GM12878 (cell line): ENCODE measurements around the gene TMEM59. TPM values are rescaled to one million over a fixed set of nuclear protein-coding genes. Genes with fewer than 3 reads are reported as not detected.

ENCODE experiments used
- ATAC-seq: fragments of 200-7000 bp; cut with Tn5 transposase; 3 replicates; pipeline ENCODE4 v1.9.1; 2020; ENCODE audit warnings: mild to moderate bottlenecking, moderate library complexity
- BruUV-seq: library from RNA; stranded (reverse); fragments of 400-500 nt; replicated peaks from 2 replicates; lab custom pipeline; 2021; lab: Mats Ljungman, UMichigan
- CTCF ChIA-PET: fragments of 300-600 bp; sonication (Branson Sonifier 250); formaldehyde crosslinking; extraction: SDS; loops from one replicate; lab custom pipeline; 2021; ENCODE audit warnings: inconsistent platforms; lab: Yijun Ruan, JAX
- POLR2A ChIA-PET: fragments of 350-600 bp; formaldehyde crosslinking; extraction: SDS; loops from one replicate; lab custom pipeline; 2021; ENCODE audit warnings: inconsistent platforms; lab: Charles Lee
- RAD21 ChIA-PET: fragments of 300-600 bp; sonication (Branson Sonifier 250); formaldehyde crosslinking; loops from one replicate; lab custom pipeline; 2023; ENCODE audit warnings: antibody characterized with exemption; ENCODE audit not compliant: unreplicated experiment; lab: Charles Lee
- SMC1A ChIA-PET: fragments of 300-600 bp; sonication (Branson Sonifier 250); formaldehyde crosslinking; loops from one replicate; lab custom pipeline; 2023; ENCODE audit not compliant: unreplicated experiment, uncharacterized antibody; lab: Charles Lee
- DNase-seq: peaks from one replicate; pipeline ENCODE4 v3.0.0-alpha.2; 2011; ENCODE audit warnings: low read depth, low spot score
- FAIRE-seq: peaks from 3 replicates; lab custom pipeline; 2011; peaks lifted over from hg19 to GRCh38; lab: Jason Lieb, UNC
- H2AFZ ChIP-seq: 2 replicates; pipeline ENCODE4 v1.6.0; 2011; ENCODE audit warnings: low read depth, low read length, control low read depth; ENCODE audit not compliant: control insufficient read depth
- H3K27ac ChIP-seq: 2 replicates; pipeline ENCODE4 v1.5.1; 2011; ENCODE audit warnings: control low read depth; ENCODE audit not compliant: control insufficient read depth, insufficient read depth
- H3K27me3 ChIP-seq, 2 experiments: replicated peaks in 1 of 2; 2 replicates each; pipeline versions ENCODE4 v1.6.0 to v1.6.1; 2011; ENCODE audit warnings: low read length in 1 of 2; ENCODE audit not compliant: control insufficient read depth in 2 of 2, insufficient read depth in 2 of 2
- H3K36me3 ChIP-seq, 2 experiments: 2 replicates each; pipeline ENCODE4 v1.5.1; 2011; ENCODE audit warnings: low read length in 1 of 2; ENCODE audit not compliant: control insufficient read depth in 2 of 2, insufficient read depth in 2 of 2
- H3K4me1 ChIP-seq: 2 replicates; pipeline ENCODE4 v1.6.1; 2011; ENCODE audit warnings: mild to moderate bottlenecking, low read length, moderate library complexity, mixed read lengths; ENCODE audit not compliant: control insufficient read depth, insufficient read depth
- H3K4me2 ChIP-seq: 2 replicates; pipeline ENCODE4 v1.6.0; 2011; ENCODE audit warnings: control low read depth; ENCODE audit not compliant: control insufficient read depth, insufficient read depth
- H3K4me3 ChIP-seq: fragments of 200-600 bp; sonication (generic); 2 replicates; pipeline ENCODE4 v1.5.1; 2016
- H3K79me2 ChIP-seq: 2 replicates; pipeline ENCODE4 v1.6.0; 2011; ENCODE audit warnings: low read length; ENCODE audit not compliant: control insufficient read depth, insufficient read depth
- H3K9ac ChIP-seq: 2 replicates; pipeline ENCODE4 v1.8.0; 2011; ENCODE audit warnings: low read length, control low read depth, mixed read lengths; ENCODE audit not compliant: control insufficient read depth, insufficient read depth
- H3K9me3 ChIP-seq: replicated peaks from 3 replicates; pipeline ENCODE4 v1.5.1; 2011; ENCODE audit warnings: mild to moderate bottlenecking, low read length; ENCODE audit not compliant: control insufficient read depth, insufficient read depth
- H4K20me1 ChIP-seq: 2 replicates; pipeline ENCODE4 v1.6.0; 2011; ENCODE audit not compliant: control insufficient read depth, insufficient read depth
- ATF3 ChIP-seq: IDR thresholded peaks from 2 replicates; pipeline ENCODE4 v1.6.1; 2011; ENCODE audit warnings: low read depth, mild to moderate bottlenecking, low read length, moderate library complexity, borderline replicate concordance; ENCODE audit errors: extremely low read depth
- HDAC2 ChIP-seq: fragments of 200-600 bp; sonication (generic); IDR thresholded peaks from 2 replicates; pipeline ENCODE4 v1.6.1; 2017
- MTA2 ChIP-seq: fragments of 450-650 bp; IDR thresholded peaks from 2 replicates; pipeline ENCODE4 v1.6.1; 2016; ENCODE audit warnings: low read depth, mild to moderate bottlenecking, moderate library complexity
- NBN ChIP-seq: fragments of 450-650 bp; IDR thresholded peaks from 2 replicates; pipeline ENCODE4 v1.6.1; 2016
- NRF1 ChIP-seq: conservative IDR thresholded peaks from 2 replicates; pipeline ENCODE4 v1.6.1; 2011; ENCODE audit warnings: mild to moderate bottlenecking, low read depth, low read length, improper control_type of control experiment
- STAT3 ChIP-seq: IDR thresholded peaks from 2 replicates; pipeline ENCODE4 v1.6.1; 2011; ENCODE audit warnings: low read depth, low read length, improper control_type of control experiment
- TCF3 ChIP-seq: IDR thresholded peaks from 2 replicates; pipeline ENCODE4 v1.6.1; 2012; ENCODE audit warnings: low read depth, mild to moderate bottlenecking, low read length, borderline replicate concordance; ENCODE audit not compliant: insufficient read depth
- YY1 ChIP-seq: IDR thresholded peaks from 2 replicates; pipeline ENCODE4 v1.6.1; 2011; ENCODE audit warnings: low read depth, mild to moderate bottlenecking, low read length
- WGBS: methylation state at CpG from one replicate; pipeline ENCODE4 v1.1.6; 2016; ENCODE audit warnings: low lambda C conversion rate; ENCODE audit not compliant: insufficient replicate concordance, insufficient coverage; ENCODE audit errors: missing lambda C conversion rate; 5-methylcytosine and 5-hydroxymethylcytosine counted together
- in situ Hi-C: fragments of 300-500 bp; cut with MboI; formaldehyde crosslinking; loops from 9 replicates; pipeline ENCODE4 v1.14.3; 2018; ENCODE audit warnings: mixed read lengths
- intact Hi-C: fragments of 100-400 bp; cut with micrococcal nuclease; formaldehyde crosslinking; loops from one replicate; pipeline ENCODE4 v1.14.2; 2022; ENCODE audit not compliant: unreplicated experiment
- polyA plus RNA-seq, 11 experiments: library from polyadenylated mRNA; depleted of rRNA in 4 of 11; unstranded in 6 of 11; stranded (reverse) in 5 of 11; fragments of >200 nt; fragmentation: Nextera tagmentation in 4 of 11; fragmentation: Illumina TruSeq in 1 of 11; extraction: Ambion mirVana in 4 of 11; extraction: Trizol in 1 of 11; gene quantifications; 1 replicate in 1 of 11; 2 replicates in 10 of 11; pipeline versions ENCODE4 v1.2.1 to v1.2.3, GENCODE V29; 2011 to 2016; ENCODE audit warnings: inconsistent platforms in 2 of 11, missing spikeins in 2 of 11, low read depth in 1 of 11
- total RNA-seq, 4 experiments: library from RNA; depleted of rRNA in 3 of 4; stranded (reverse); fragments of >200 nt in 3 of 4; fragmentation: Illumina TruSeq in 1 of 4; extraction: Trizol in 1 of 4; gene quantifications; 2 replicates each; pipeline versions ENCODE4 v1.2.1 to v1.2.3, GENCODE V29; 2013 to 2021
- TF ChIP-seq, protein P1 (sequence below): fragments of 450-650 bp; IDR thresholded peaks from 2 replicates; pipeline ENCODE4 v1.6.1; 2017; ENCODE audit warnings: mild to moderate bottlenecking

Gene TMEM59
- total and polyA plus RNA-seq, 10 of the 15 experiments (the other 5 are each of a cell fraction or from before 2014, with no cell fraction given), result 69.9 to 273 (median 111) TPM

- no peaks in the 10 kb centered on the region for H3K36me3 ChIP-seq
- ChIA-PET RAD21 (no interaction called here), POLR2A (no interaction called here), SMC1A (no interaction called here), CTCF (no interaction called here)
- H3K9ac ChIP-seq, result no peak overlapping the region
- H3K4me2 ChIP-seq, result no peak overlapping the region
- no peak overlapping the region for H3K27ac ChIP-seq
- intact Hi-C loops, result no loop called here
- H3K27me3 ChIP-seq, result no peaks in the 10 kb centered on the region; a peak in 2 of 4 replicates
- H3K4me3 ChIP-seq, result no peak overlapping the region
- no peaks in the 10 kb centered on the region for H4K20me1 ChIP-seq
- no peak overlapping the region for H2AFZ ChIP-seq
- no peak for TF ChIP-seq TCF3
- no peak for TF ChIP-seq NRF1
- TF ChIP-seq MTA2, result no peak
- TF ChIP-seq YY1, result no peak
- no peak for TF ChIP-seq NBN
- no peak for TF ChIP-seq STAT3
- TF ChIP-seq ATF3, result no peak
- no peak for TF ChIP-seq HDAC2
- TF ChIP-seq, protein P1, sequence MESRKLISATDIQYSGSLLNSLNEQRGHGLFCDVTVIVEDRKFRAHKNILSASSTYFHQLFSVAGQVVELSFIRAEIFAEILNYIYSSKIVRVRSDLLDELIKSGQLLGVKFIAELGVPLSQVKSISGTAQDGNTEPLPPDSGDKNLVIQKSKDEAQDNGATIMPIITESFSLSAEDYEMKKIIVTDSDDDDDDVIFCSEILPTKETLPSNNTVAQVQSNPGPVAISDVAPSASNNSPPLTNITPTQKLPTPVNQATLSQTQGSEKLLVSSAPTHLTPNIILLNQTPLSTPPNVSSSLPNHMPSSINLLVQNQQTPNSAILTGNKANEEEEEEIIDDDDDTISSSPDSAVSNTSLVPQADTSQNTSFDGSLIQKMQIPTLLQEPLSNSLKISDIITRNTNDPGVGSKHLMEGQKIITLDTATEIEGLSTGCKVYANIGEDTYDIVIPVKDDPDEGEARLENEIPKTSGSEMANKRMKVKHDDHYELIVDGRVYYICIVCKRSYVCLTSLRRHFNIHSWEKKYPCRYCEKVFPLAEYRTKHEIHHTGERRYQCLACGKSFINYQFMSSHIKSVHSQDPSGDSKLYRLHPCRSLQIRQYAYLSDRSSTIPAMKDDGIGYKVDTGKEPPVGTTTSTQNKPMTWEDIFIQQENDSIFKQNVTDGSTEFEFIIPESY, result no peak
- DNase-seq (no peak), ATAC-seq (no peak), FAIRE-seq (no peak)
- H3K9me3 ChIP-seq, result no peaks in the 10 kb centered on the region
- in situ Hi-C loops, result loop anchor here (5.0 kb wide), 1 partner anchor 51 kb away; no protein-coding TSS in a partner anchor
- no peaks in the 10 kb centered on the region for H3K4me1 ChIP-seq
- 28% methylated on average over 8 of the region's 8 CpGs for WGBS
- H3K79me2 ChIP-seq, result no peaks in the 10 kb centered on the region
- BruUV-seq, result no TSS peak
These were observed 39.5 kb downstream of the TMEM59 start for GRCh38 chr1:54013393-54014008.
